Testis (tissue), 3 donors: Measurements from ENCODE around the gene EPGN. TPM values are rescaled to one million over a fixed set of nuclear protein-coding genes. Genes with fewer than 3 reads are reported as not detected.

Experiments used
- DNase-seq: peaks from one replicate; pipeline ENCODE4 v3.0.0-alpha.2; 2019
- H3K27ac ChIP-seq, 2 donors: fragments of 200-600 bp; sonication (generic); one replicate each; pipeline ENCODE4 v1.5.1; 2019
- H3K27me3 ChIP-seq: fragments of 200-600 bp; sonication (generic); one replicate; pipeline ENCODE4 v1.5.1; 2019
- H3K36me3 ChIP-seq: fragments of 200-600 bp; sonication (generic); one replicate; pipeline ENCODE4 v1.5.1; 2017; ENCODE audit warnings: low read depth; ENCODE audit errors: missing control alignments
- H3K4me1 ChIP-seq: fragments of 200-600 bp; sonication (generic); one replicate; pipeline ENCODE4 v1.5.1; 2019
- H3K4me3 ChIP-seq, 2 donors: fragments of 200-600 bp; sonication (generic); one replicate each; pipeline ENCODE4 v1.5.1; 2017 to 2019
- H3K9me3 ChIP-seq: fragments of 200-600 bp; sonication (generic); one replicate; pipeline ENCODE4 v1.5.1; 2017
- POLR2A ChIP-seq: fragments of 450-650 bp; IDR thresholded peaks from one replicate; pipeline ENCODE4 v1.6.1; 2017; ENCODE audit warnings: antibody characterized with exemption, mild to moderate bottlenecking, moderate library complexity
- WGBS, 2 donors: methylation state at CpG; one replicate each; pipeline ENCODE4 v1.1.5; 2018; 5-methylcytosine and 5-hydroxymethylcytosine counted together
- intact Hi-C: fragments of 100-400 bp; cut with DNase I; formaldehyde crosslinking; loops from one replicate; pipeline ENCODE4 v1.15.1; 2023; ENCODE audit warnings: low total_unique reads
- polyA plus RNA-seq: library from polyadenylated mRNA; stranded (reverse); fragments of 350-450 nt; fragmentation: Illumina TruSeq; extraction: RNeasy Lipid Tissue Mini Kit (QIAGEN cat#74804); gene quantifications from one replicate; pipeline ENCODE4 v1.2.3, GENCODE V29; 2014; ENCODE audit warnings: low read depth, low replicate concordance; ENCODE audit not compliant: insufficient read depth
- total RNA-seq, 2 donors: library from RNA; depleted of rRNA; stranded (reverse); fragments of >200 nt; gene quantifications; one replicate each; pipeline ENCODE4 v1.2.3, GENCODE V29; 2016
- TF ChIP-seq, protein P1 (sequence below), 3 experiments: fragments of 450-650 bp in 2 of 3; fragments of 200-600 bp in 1 of 3; sonication (generic) in 1 of 3; IDR thresholded peaks; one replicate each; pipeline ENCODE4 v1.5.1; 2016 to 2019; ENCODE audit warnings: antibody characterized with exemption in 3 of 3, mild to moderate bottlenecking in 2 of 3, moderate library complexity in 1 of 3

The EPGN gene
- total and polyA plus RNA-seq, 3 donors from 2014 or later: 0.25 to 1.7 TPM; not detected in 1

- Histone ChIP-seq H3K27me3 (no peaks in the 10 kb centered on the region), H3K4me3 (no peak overlapping the region), H3K9me3 (no peaks in the 10 kb centered on the region), H3K4me1 (no peaks in the 10 kb centered on the region), H3K36me3 (no peaks in the 10 kb centered on the region), H3K27ac (no peak overlapping the region)
- 76 to 83% methylated on average over 3 of the region's 3 CpGs for WGBS, 2 donors
- intact Hi-C loops: no loop called here
- TF ChIP-seq, protein P1, sequence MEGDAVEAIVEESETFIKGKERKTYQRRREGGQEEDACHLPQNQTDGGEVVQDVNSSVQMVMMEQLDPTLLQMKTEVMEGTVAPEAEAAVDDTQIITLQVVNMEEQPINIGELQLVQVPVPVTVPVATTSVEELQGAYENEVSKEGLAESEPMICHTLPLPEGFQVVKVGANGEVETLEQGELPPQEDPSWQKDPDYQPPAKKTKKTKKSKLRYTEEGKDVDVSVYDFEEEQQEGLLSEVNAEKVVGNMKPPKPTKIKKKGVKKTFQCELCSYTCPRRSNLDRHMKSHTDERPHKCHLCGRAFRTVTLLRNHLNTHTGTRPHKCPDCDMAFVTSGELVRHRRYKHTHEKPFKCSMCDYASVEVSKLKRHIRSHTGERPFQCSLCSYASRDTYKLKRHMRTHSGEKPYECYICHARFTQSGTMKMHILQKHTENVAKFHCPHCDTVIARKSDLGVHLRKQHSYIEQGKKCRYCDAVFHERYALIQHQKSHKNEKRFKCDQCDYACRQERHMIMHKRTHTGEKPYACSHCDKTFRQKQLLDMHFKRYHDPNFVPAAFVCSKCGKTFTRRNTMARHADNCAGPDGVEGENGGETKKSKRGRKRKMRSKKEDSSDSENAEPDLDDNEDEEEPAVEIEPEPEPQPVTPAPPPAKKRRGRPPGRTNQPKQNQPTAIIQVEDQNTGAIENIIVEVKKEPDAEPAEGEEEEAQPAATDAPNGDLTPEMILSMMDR (IDR thresholded peaks at IDR 0.05): no peak
- no peak for TF ChIP-seq POLR2A
- no peak for DNase-seq
Observed at GRCh38 chr4:74324262-74324661, 16.0 kb downstream of the EPGN start.

GRCh38 chr4:74325886-74326285 lies 17.6 kb downstream of the EPGN start:
- no peak for TF ChIP-seq POLR2A
- TF ChIP-seq, protein P1 (IDR thresholded peaks at IDR 0.05): no peak
- WGBS, 2 donors: 82 to 89% methylated on average over 2 of the region's 2 CpGs
- intact Hi-C loops: no loop called here

GRCh38 chr4:74327762-74328161 lies 19.5 kb downstream of the EPGN start:
- H3K4me1 ChIP-seq: no peaks in the 10 kb centered on the region
- no peaks in the 10 kb centered on the region for H3K27me3 ChIP-seq
- no peak overlapping the region for H3K4me3 ChIP-seq
- TF ChIP-seq POLR2A: no peak
- TF ChIP-seq, protein P1 (IDR thresholded peaks at IDR 0.05): no peak
- no peaks in the 10 kb centered on the region for H3K36me3 ChIP-seq
- intact Hi-C loops: no loop called here
- no peak overlapping the region for H3K27ac ChIP-seq
- 60 to 75% methylated on average over 3 of the region's 3 CpGs for WGBS, 2 donors
- DNase-seq: no peak
- no peaks in the 10 kb centered on the region for H3K9me3 ChIP-seq

More at GRCh38 chr4:74325886-74326285, 17.6 kb downstream of the EPGN start:
- Histone ChIP-seq H3K9me3 (no peaks in the 10 kb centered on the region), H3K36me3 (no peaks in the 10 kb centered on the region), H3K4me3 (no peak overlapping the region), H3K27ac (no peak overlapping the region), H3K4me1 (no peaks in the 10 kb centered on the region), H3K27me3 (no peaks in the 10 kb centered on the region)
- DNase-seq: no peak

DNA sequence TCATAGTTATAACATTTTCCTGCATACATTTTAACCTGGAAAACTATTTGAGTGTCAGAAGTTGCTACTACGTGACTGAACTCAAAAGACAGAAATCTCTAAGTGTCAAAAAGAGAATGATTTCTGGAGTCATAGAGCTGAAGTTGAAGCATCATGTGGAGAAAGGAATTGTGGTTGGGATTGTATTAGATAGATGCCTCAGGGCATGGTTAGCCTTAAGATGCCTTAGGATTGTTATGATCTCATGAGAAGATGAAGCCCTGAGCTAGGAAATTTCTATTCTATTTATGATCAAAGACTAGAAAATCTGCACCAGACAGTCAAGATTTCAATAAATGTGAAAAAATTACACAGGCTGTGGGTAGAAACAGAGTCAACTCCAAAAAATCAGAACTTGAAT lies 20.2 kb downstream of the EPGN start:
- no peak for DNase-seq
- Histone ChIP-seq H3K27me3 (no peaks in the 10 kb centered on the region), H3K9me3 (no peaks in the 10 kb centered on the region), H3K4me1 (no peaks in the 10 kb centered on the region), H3K27ac (no peak overlapping the region), H3K4me3 (no peak overlapping the region), H3K36me3 (no peaks in the 10 kb centered on the region)
- intact Hi-C loops: no loop called here
- TF ChIP-seq POLR2A: no peak
- TF ChIP-seq, protein P1 (IDR thresholded peaks at IDR 0.05): no peak
- 82 to 90% methylated on average over 1 of the region's 1 CpG for WGBS, 2 donors

- H3K4me1 ChIP-seq: no peaks in the 10 kb centered on the region
- no peaks in the 10 kb centered on the region for H3K9me3 ChIP-seq
- intact Hi-C loops: no loop called here
- H3K4me3 ChIP-seq: no peak overlapping the region
- H3K27me3 ChIP-seq: no peaks in the 10 kb centered on the region
- no peaks in the 10 kb centered on the region for H3K36me3 ChIP-seq
- DNase-seq: no peak
- no peak overlapping the region for H3K27ac ChIP-seq
- TF ChIP-seq, protein P1 (IDR thresholded peaks at IDR 0.05): no peak
- TF ChIP-seq POLR2A: no peak
Observed at GRCh38 chr4:74329307-74329706, 21.0 kb downstream of the EPGN start.
